HG03378 (cell line): ENCODE measurements around the gene ISG20.
"Not testable (repeated sequence)": the region's sequence is repeated elsewhere in the genome, so short reads cannot be mapped to it uniquely, and the experiment has no call there.

Experiments
- ATAC-seq: cut with Tn5 transposase; IDR thresholded peaks from one replicate; pipeline ENCODE4 v1.9.1; 2021; ENCODE audit warnings: mild to moderate bottlenecking, moderate library complexity; ENCODE audit not compliant: unreplicated experiment

The ISG20 gene

GRCh38 chr15:88635318-88635717 lies 3.5 kb upstream of the ISG20 start:
- peak; percentile 36 for ATAC-seq

DNA sequence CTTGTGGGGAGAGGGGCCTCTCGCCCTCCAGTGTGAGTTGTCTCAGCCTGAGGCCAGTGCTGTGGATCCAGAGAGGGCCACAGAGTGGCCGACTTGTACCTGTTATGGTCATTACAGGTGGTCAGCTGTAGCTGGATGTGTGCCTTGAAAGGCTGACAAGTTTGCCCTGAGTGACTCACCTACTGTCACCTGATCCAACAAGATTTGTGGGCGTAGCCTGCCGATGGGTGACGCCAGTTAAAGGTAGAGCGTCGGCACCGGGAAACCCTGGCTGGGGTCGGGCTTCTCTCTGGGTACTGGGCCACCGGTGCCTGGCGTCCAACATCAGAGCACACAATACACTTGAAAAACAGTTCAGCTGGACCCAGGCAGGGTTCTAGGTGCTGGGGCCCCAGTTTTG lies 2.8 kb upstream of the ISG20 start:
- no peak for ATAC-seq

DNA sequence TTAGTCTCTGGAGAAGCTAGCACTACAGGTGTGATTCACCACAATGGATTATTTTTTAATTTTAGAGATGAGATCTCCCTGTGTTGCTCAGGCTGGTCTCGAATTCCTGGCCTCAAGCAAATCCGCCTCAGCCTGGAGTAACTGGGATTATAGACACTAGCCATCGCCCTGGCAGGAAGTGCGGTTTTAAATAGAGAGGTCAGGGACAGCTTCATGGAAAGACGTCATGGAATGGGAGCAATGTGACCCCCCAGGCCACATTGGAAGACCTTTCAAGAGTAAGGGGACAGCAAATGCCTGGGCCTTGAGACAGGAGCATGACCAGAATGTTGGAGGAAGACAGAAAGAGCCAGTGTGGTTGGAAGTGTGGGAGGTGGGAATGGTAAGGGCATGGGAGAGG lies 2.2 kb upstream of the ISG20 start:
- ATAC-seq: no peak

GRCh38 chr15:88637436-88637835 lies 1.4 kb upstream of the ISG20 start:
- no peak for ATAC-seq

- ATAC-seq: no peak
Observed at GRCh38 chr15:88637841-88638625, 783 bp upstream of the ISG20 start.

DNA sequence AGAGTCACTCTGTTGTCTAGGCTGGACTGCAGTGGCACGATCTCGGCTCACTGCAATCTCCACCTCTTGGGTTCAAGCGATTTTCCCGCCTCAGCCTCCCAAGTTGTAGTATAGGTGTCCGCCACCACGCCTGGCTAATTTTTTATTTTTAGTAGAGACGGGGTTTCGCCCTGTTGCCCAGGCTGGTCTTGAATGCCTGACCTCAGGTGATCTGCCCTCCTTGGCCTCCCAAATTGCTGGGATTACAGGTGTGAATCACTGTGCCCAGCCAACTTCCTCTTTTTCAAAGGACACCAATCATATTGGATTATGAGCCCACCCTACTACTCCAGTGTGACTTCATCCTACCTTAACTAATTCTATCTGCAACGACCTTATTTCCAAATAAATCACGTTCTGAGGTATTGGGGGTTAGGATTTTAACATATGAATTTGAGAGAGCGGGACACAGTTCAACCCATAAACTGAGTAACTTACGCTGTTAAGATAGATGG lies 3.2 kb downstream of the ISG20 start:
- no peak for ATAC-seq

- not testable (repeated sequence) for ATAC-seq
Observed at GRCh38 chr15:88642514-88642913, 3.7 kb downstream of the ISG20 start.

GRCh38 chr15:88644741-88645140 lies 5.9 kb downstream of the ISG20 start:
- ATAC-seq: no peak

DNA sequence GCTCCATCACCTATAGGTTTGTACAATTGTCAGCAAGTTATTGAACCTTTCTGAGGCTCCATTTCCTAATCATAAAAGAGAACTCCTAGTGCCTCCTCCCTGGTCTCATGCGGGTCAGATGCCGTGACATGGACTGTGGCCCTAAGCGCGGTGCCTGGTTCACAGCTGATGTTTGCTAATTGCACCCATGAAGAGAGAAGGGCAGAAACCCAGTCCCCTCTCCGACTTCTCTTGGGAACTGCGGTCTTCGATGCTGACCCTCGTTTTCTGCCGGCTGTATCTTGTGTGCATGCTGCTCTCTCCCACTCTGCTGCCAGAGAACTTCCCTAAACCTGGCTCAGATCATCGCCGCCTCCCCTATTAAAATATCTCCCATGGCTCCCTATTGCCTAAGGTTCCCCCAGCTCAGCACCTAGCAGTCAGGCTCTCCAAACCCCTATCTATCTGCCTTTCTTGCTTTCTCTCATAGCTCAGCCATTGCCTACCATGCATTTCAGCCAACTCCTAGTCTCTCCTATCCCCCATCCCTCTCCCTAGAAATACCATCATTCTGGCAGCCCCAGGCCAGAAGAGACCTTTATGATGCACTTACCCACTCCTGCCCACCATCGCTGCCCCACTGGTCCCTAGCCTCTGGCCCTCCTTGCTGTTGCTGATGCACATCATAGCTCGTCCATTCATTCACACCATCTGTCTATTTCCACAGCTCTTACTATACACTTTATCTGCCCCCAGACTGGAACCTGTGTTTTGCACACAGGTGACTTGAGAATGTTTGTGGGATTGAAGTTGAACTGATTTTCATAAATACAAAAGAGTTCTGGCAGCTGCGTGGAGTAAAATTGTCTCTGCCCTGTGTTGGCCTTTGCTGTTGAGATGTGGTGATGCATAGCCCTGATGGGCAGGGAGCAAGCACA lies 6.6 kb downstream of the ISG20 start:
- no peak for ATAC-seq

- no peak for ATAC-seq
Observed at GRCh38 chr15:88646088-88646405, 7.2 kb downstream of the ISG20 start.

DNA sequence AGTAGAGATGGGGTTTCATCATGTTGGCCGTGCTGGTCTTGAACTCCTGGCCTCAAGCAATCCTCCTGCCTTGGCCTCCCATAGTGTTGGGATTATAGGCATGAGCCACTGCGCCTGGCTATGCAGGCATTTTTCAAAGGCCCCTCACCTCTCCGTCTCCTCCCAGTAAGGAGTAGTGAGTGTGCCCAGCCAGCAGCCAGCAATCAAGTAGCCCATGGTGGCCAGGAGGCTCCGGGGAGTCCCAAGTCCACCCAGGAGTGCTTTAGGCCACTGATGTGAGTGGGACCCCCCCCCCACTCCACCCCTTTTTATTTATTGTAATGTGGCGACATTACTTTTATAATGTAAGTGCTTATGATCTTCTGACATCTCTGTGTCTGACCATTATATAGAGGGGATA lies 8.1 kb downstream of the ISG20 start:
- ATAC-seq: no peak

DNA sequence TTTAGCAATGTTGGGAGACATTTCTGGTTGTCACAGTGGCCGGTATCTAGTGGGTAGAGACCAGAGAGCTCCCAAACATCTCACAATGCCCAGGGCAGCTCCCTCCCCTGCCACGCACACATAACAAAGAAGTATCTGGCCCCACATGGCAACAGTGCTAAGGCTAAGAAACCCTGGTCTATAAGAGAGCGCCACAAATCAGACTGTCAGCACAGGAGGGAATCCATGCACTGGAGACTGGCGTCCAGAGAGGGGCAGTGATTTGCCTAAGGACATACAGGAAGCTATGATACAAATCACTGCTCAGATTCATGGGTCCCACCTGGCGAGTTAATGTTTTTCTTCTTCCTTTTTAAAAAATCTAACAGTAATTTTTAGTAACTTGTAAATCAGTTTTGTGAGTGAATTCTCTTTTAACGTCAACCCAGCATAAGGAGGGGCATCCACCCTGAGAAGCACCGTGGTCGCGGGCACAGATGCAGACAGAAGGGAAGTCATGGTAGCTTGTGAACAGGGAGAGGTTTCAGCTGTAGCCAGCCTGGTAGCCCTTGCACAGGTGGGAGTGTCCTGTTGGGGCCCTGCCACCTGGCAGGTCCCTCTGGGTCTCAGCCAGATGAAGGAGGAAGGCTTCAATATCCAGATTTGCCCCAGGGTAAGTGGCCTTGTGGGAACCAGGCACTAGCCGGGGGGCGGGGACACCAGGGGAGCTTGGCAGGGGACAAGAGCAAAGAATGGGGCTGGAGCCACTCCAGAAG lies 8.7 kb downstream of the ISG20 start:
- no peak for ATAC-seq

DNA sequence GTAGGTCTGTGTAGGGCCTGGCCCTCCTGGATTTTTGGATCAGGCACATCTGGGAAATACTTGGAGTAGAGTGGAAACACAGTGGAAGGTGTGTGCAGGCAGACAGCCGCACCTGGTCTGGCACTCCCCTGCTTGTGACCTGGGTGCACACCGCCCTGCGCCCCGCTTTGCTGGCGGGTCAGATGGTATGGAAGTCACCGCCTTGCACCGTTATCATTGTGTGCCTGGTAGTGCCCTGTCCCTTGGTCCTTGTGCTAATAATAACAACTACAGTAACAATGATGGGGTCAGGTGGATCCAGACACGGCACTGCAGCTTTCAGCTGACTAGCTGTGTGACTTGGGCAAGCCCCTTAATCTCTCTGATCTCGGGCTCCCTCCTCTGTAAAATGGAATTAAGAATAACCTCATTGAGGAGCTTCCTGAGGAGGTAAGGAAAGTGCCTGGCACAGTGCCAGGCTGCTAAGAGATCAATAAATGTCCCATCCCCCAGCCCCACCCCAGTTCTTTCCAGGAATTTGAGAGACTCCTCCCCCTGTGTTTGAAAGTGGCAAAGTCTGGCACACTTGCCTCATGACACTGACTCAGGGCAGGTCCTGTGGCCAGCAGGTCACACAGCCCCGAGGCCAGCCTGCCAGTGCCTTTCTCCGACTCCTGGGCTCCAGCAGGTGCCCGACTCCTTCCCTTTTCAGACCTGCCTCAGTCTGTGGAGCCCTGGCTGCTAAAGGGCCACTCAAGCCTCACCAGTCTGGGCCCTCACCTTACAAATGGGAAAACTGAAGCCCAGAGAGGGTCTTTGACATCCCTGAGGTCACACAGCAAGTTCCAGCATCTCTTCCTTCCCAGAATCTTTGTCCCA lies 9.8 kb downstream of the ISG20 start:
- no peak for ATAC-seq

GRCh38 chr15:88649286-88649733 lies 10.5 kb downstream of the ISG20 start:
- ATAC-seq: peak; percentile 63

DNA sequence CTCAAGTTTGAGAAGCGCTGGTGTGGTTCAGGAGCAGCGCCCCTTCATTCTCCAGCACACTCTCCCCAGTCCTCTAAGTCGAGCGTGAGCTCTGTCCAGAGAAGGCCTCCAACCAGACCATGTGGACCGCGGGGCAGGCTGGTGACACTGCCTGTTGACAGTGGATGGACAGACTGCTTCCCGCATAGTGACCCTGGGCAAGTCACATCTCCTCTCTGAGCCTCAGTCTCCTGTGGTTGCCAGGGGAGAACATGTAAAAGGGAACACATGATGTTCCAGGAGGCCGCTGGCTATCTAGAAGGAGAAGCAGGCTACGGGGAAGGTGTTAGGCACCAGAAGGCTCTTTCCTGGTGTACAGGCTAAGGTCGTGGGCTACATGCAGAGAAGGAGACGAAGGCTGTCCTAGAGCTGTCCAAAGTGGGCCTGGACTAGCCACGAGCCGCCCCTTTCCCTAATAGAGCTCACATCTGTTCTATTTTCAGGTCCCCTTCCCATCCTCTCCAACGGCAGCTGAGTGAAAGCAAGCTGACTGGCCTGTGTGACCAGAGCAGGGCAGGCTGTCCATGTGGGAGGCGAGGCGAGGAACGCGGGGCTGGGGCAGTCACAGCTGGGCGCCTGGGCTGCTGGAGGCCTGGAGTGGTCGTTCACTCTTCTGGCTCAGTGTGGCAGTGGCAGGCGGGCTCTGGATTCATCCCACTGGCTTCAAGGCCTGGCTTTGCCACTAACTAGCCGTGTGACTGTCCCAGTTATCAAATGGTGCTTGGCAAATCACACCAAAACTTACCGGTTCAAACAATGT lies 11.1 kb downstream of the ISG20 start:
- no peak for ATAC-seq

- ATAC-seq: no peak
Observed at GRCh38 chr15:88650556-88650955, 11.7 kb downstream of the ISG20 start.

DNA sequence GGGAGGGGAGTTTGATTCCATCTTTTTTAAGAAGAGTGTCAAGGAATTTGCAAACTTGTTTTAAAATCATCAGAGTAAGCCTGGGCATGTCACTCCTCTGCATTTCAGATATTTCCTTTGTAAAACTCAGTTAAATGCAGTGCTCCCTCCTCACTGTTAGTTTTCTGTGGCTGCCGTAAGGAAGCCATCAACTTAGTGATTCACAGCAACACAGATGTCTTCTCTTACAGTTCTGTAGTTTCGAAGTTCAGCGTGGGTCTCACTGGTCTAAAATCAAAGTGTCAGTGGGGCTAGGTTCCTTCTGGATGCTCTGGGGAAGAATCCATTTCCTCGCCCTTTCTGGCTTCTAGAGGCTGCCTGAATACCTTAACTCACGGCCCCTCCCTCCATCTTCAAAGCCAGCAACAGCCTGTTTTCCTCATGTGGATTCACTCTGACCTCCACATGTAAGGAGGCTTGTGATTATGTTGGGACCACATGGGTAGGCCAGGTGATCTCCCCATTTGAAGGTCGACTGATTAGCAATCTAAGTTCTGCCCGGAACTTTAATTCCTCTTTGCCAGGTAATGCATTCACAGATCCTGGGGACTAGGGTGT lies 12.4 kb downstream of the ISG20 start:
- no peak for ATAC-seq

DNA sequence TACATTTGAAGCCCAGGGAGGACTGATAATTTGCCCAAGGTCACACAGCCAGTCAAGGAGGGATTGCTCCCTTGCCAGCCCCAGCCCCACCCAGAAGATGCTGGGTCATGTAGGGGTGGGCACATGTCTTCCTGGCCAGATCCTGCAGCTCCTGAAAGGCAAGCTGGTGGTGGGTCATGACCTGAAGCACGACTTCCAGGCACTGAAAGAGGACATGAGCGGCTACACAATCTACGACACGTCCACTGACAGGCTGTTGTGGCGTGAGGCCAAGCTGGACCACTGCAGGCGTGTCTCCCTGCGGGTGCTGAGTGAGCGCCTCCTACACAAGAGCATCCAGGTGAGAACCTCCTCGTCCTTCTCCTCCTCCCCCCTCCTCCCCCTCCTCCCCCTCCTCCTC lies 13.2 kb downstream of the ISG20 start:
- ATAC-seq: no peak
